Measurements from ENCODE around the gene BRCC3.

BRCC3 gene

GRCh38 chrX:155070975-155071693, at the start of gene BRCC3, which contains the start of the genes CMC4 and MTCP1:
BRCC3 (plus strand) TSS chrX:155071508; CDS start chrX:155071528, 20 bp downstream.
CMC4 (minus strand) TSS chrX:155071136; CDS start chrX:155064023, 7,113 bp downstream.
MTCP1 (minus strand) TSS chrX:155071136; CDS start chrX:155066010, 5,126 bp downstream.
- DNase-seq, result peak; percentile 92

- no peak for DNase-seq
Measured at GRCh38 chrX:155022585-155022984, 48.7 kb upstream of the BRCC3 start, which contains the start of gene F8. F8 (minus strand) TSS chrX:155022723; CDS start chrX:155022552, 171 bp downstream.

- no peak for DNase-seq
Measured at GRCh38 chrX:155023907-155024833, 47.1 kb upstream of the BRCC3 start.

- DNase-seq, result no peak
Measured at GRCh38 chrX:155026420-155026726, 44.9 kb upstream of the BRCC3 start.

- peak; percentile 94 for DNase-seq
Measured at GRCh38 chrX:155026727-155027508, 44.4 kb upstream of the BRCC3 start, which contains the start of gene FUNDC2. FUNDC2 (plus strand) TSS chrX:155026844; CDS start chrX:155026939, 95 bp downstream.

GRCh38 chrX:155027509-155028066, 43.7 kb upstream of the BRCC3 start:
- peak; percentile 44 for DNase-seq

- peak; percentile 50 for DNase-seq
Measured at GRCh38 chrX:155028129-155028528, 43.2 kb upstream of the BRCC3 start.

GRCh38 chrX:155028877-155029291, 42.4 kb upstream of the BRCC3 start:
- DNase-seq, result no peak

- no peak for DNase-seq
Measured at GRCh38 chrX:155031657-155032056, 39.7 kb upstream of the BRCC3 start.

- no peak for DNase-seq
Measured at GRCh38 chrX:155035688-155036087, 35.6 kb upstream of the BRCC3 start.

- no peak for DNase-seq
Measured at GRCh38 chrX:155046129-155046810, 25.0 kb upstream of the BRCC3 start.

GRCh38 chrX:155046811-155047528, 24.3 kb upstream of the BRCC3 start:
- DNase-seq, result no peak

GRCh38 chrX:155048977-155049619, 22.2 kb upstream of the BRCC3 start:
- DNase-seq, result peak; percentile 36

GRCh38 chrX:155052738-155053498, 18.4 kb upstream of the BRCC3 start:
- no peak for DNase-seq

GRCh38 chrX:155053656-155054055, 17.7 kb upstream of the BRCC3 start:
- DNase-seq, result no peak

- DNase-seq, result no peak
Measured at GRCh38 chrX:155054255-155054654, 17.1 kb upstream of the BRCC3 start.

- no peak for DNase-seq
Measured at GRCh38 chrX:155055494-155055893, 15.8 kb upstream of the BRCC3 start.

GRCh38 chrX:155056471-155056870, 14.8 kb upstream of the BRCC3 start:
- no peak for DNase-seq

GRCh38 chrX:155056877-155057792, 14.2 kb upstream of the BRCC3 start:
- peak; percentile 42 for DNase-seq
